SK-N-SH treated with all-trans-retinoic acid at 6 μM for 48 hours (cell line): Measurements from ENCODE around the gene CCND2.

ENCODE experiments used
- ATAC-seq: fragments of 200-7000 bp; cut with Tn5 transposase; 3 replicates; pipeline ENCODE4 v1.9.1; 2020; ENCODE audit warnings: mild to moderate bottlenecking, moderate library complexity
- ARNTL ChIP-seq: fragments of 450-650 bp; formaldehyde crosslinking; IDR thresholded peaks from 2 replicates; pipeline ENCODE4 v1.5.0; 2020; ENCODE audit warnings: low read depth, mild to moderate bottlenecking, moderate library complexity, borderline replicate concordance
- BACH2 ChIP-seq: fragments of 250-450 bp; sonication (Bioruptor Pico); IDR thresholded peaks from 2 replicates; pipeline ENCODE4 v1.9.0; 2021; ENCODE audit warnings: mild to moderate bottlenecking, borderline replicate concordance
- CREB5 ChIP-seq: fragments of 250-450 bp; sonication (Bioruptor Pico); IDR thresholded peaks from 2 replicates; pipeline ENCODE4 v1.5.1; 2020; ENCODE audit warnings: low read depth, mild to moderate bottlenecking, moderate library complexity
- ESRRG ChIP-seq: fragments of 250-450 bp; sonication (Bioruptor Pico); IDR thresholded peaks from 2 replicates; pipeline ENCODE4 v1.6.1; 2021; ENCODE audit warnings: mild to moderate bottlenecking
- GLIS3 ChIP-seq: fragments of 250-450 bp; sonication (Bioruptor Pico); IDR thresholded peaks from 2 replicates; pipeline ENCODE4 v1.5.0; 2020; ENCODE audit warnings: mild to moderate bottlenecking, moderate library complexity
- ISL1 ChIP-seq: fragments of 250-450 bp; sonication (Bioruptor Pico); IDR thresholded peaks from 2 replicates; pipeline ENCODE4 v2.1.2; 2022; ENCODE audit warnings: mild to moderate bottlenecking, moderate library complexity
- OSR1 ChIP-seq: fragments of 250-450 bp; sonication (Bioruptor Pico); IDR thresholded peaks from 2 replicates; pipeline ENCODE4 v1.8.0; 2022; ENCODE audit warnings: moderate library complexity, mild to moderate bottlenecking, inconsistent platforms
- PATZ1 ChIP-seq: fragments of 250-450 bp; sonication (Bioruptor Pico); IDR thresholded peaks from 2 replicates; pipeline ENCODE4 v1.8.0; 2020; ENCODE audit warnings: mild to moderate bottlenecking, moderate library complexity, borderline replicate concordance
- POU6F1 ChIP-seq: fragments of 250-450 bp; sonication (Bioruptor Pico); IDR thresholded peaks from 2 replicates; pipeline ENCODE4 v1.8.0; 2021; ENCODE audit warnings: low read depth, mild to moderate bottlenecking, moderate library complexity, borderline replicate concordance
- PPARA ChIP-seq: fragments of 250-450 bp; sonication (Bioruptor Pico); IDR thresholded peaks from 2 replicates; pipeline ENCODE4 v1.5.0; 2020; ENCODE audit warnings: mild to moderate bottlenecking, borderline replicate concordance
- RARB ChIP-seq: fragments of 250-450 bp; sonication (Bioruptor Pico); IDR thresholded peaks from 2 replicates; pipeline ENCODE4 v1.8.0; 2021; ENCODE audit warnings: mild to moderate bottlenecking, moderate library complexity
- SNAI2 ChIP-seq: fragments of 250-450 bp; sonication (Bioruptor Pico); IDR thresholded peaks from 2 replicates; pipeline ENCODE4 v1.5.0; 2020; ENCODE audit warnings: mild to moderate bottlenecking, moderate library complexity
- TCF4 ChIP-seq: fragments of 250-450 bp; sonication (Bioruptor Pico); IDR thresholded peaks from 2 replicates; pipeline ENCODE4 v1.8.0; 2021; ENCODE audit warnings: mild to moderate bottlenecking, moderate library complexity, borderline replicate concordance
- TOX ChIP-seq: fragments of 250-450 bp; sonication (Bioruptor Pico); IDR thresholded peaks from 2 replicates; pipeline ENCODE4 v1.8.0; 2021; ENCODE audit warnings: mild to moderate bottlenecking, moderate library complexity, borderline replicate concordance
- TSHZ2 ChIP-seq: fragments of 250-450 bp; sonication (Bioruptor Pico); IDR thresholded peaks from 2 replicates; pipeline ENCODE4 v1.5.0; 2020; ENCODE audit warnings: mild to moderate bottlenecking, moderate library complexity
- ZFP3 ChIP-seq: fragments of 250-450 bp; sonication (Bioruptor Pico); IDR thresholded peaks from 2 replicates; pipeline ENCODE4 v1.5.0; 2020; ENCODE audit warnings: mild to moderate bottlenecking, moderate library complexity
- ZFP30 ChIP-seq: fragments of 450-650 bp; formaldehyde crosslinking; IDR thresholded peaks from 2 replicates; pipeline ENCODE4 v1.5.0; 2022; ENCODE audit warnings: mild to moderate bottlenecking, moderate library complexity
- ZNF565 ChIP-seq: fragments of 450-650 bp; formaldehyde crosslinking; conservative IDR thresholded peaks from 2 replicates; pipeline ENCODE4 v1.5.0; 2020; ENCODE audit warnings: low read depth, mild to moderate bottlenecking, moderate library complexity
- ZNF70 ChIP-seq: fragments of 450-650 bp; formaldehyde crosslinking; IDR thresholded peaks from 2 replicates; pipeline ENCODE4 v1.5.0; 2020; ENCODE audit warnings: mild to moderate bottlenecking, moderate library complexity
- ZNF8 ChIP-seq: fragments of 450-650 bp; formaldehyde crosslinking; IDR thresholded peaks from 2 replicates; pipeline ENCODE4 v1.5.0; 2020; ENCODE audit warnings: mild to moderate bottlenecking, moderate library complexity

CCND2 gene

GRCh38 chr12:4311776-4312175 is 38.2 kb downstream of the CCND2 start (continued):
- TF ChIP-seq CREB5 (CRISPR knock-in tag) (no peak), ZFP30 (CRISPR knock-in tag) (no peak), TCF4 (CRISPR knock-in tag) (no peak)

- TF ChIP-seq PATZ1 (CRISPR knock-in tag) (no peak), ZNF565 (CRISPR knock-in tag) (no peak), TOX (CRISPR knock-in tag) (no peak), ZNF8 (CRISPR knock-in tag) (no peak), POU6F1 (CRISPR knock-in tag) (no peak), ISL1 (CRISPR knock-in tag) (no peak), PPARA (CRISPR knock-in tag) (no peak), TSHZ2 (CRISPR knock-in tag) (no peak), ZFP30 (CRISPR knock-in tag) (no peak), SNAI2 (CRISPR knock-in tag) (no peak), ARNTL (no peak), RARB (CRISPR knock-in tag) (no peak), TCF4 (CRISPR knock-in tag) (no peak), ZFP3 (CRISPR knock-in tag) (no peak), BACH2 (CRISPR knock-in tag) (no peak), CREB5 (CRISPR knock-in tag) (no peak), ESRRG (CRISPR knock-in tag) (no peak), GLIS3 (no peak)
- ATAC-seq = no peak
These were observed 38.7 kb downstream of the CCND2 start for GRCh38 chr12:4312251-4312650.

- peak; percentile 38 for ATAC-seq
- TF ChIP-seq ZFP3 (CRISPR knock-in tag) = no peak
- TF ChIP-seq POU6F1 (CRISPR knock-in tag) = no peak
- TF ChIP-seq OSR1 (CRISPR knock-in tag) = no peak
- TF ChIP-seq RARB (CRISPR knock-in tag) = no peak
- no peak for TF ChIP-seq ZFP30 (CRISPR knock-in tag)
- TF ChIP-seq GLIS3 = no peak
- no peak for TF ChIP-seq SNAI2 (CRISPR knock-in tag)
- no peak for TF ChIP-seq ZNF70 (CRISPR knock-in tag)
- TF ChIP-seq PATZ1 (CRISPR knock-in tag) = no peak
- TF ChIP-seq BACH2 (CRISPR knock-in tag) = no peak
- TF ChIP-seq TSHZ2 (CRISPR knock-in tag) = no peak
- TF ChIP-seq ZNF8 (CRISPR knock-in tag) = no peak
These were observed 46.9 kb downstream of the CCND2 start for GRCh38 chr12:4320497-4320852.
